GM23248 (cell line): Measurements from ENCODE around the gene TFPI. TPM values are rescaled to one million over a fixed set of nuclear protein-coding genes. Genes with fewer than 3 reads are reported as not detected.
A peak's percentile ranks its signal among the peaks of the same experiment; 100 is the strongest.
"Not testable (repeated sequence)": the region's sequence is repeated elsewhere in the genome, so short reads cannot be mapped to it uniquely, and the experiment has no call there.

Source experiments
- DNase-seq: peaks from one replicate; pipeline ENCODE4 v3.0.0-alpha.2; 2015
- H2AFZ ChIP-seq: fragments of 200-600 bp; sonication (generic); 2 replicates; pipeline ENCODE4 v1.6.1; 2016; ENCODE audit warnings: antibody characterized with exemption
- H3F3A ChIP-seq: fragments of 200-600 bp; sonication (generic); 2 replicates; pipeline ENCODE4 v1.6.1; 2016; ENCODE audit warnings: mild to moderate bottlenecking, antibody characterized with exemption, mixed run types; ENCODE audit not compliant: insufficient read depth
- H3K27ac ChIP-seq: fragments of 200-600 bp; sonication (generic); 2 replicates; pipeline ENCODE4 v1.5.1; 2016; ENCODE audit warnings: mild to moderate bottlenecking
- H3K27me3 ChIP-seq: fragments of 200-600 bp; sonication (generic); replicated peaks from 2 replicates; pipeline ENCODE4 v1.6.1; 2016; ENCODE audit warnings: mild to moderate bottlenecking; ENCODE audit not compliant: insufficient read depth
- H3K36me3 ChIP-seq: fragments of 200-600 bp; sonication (generic); 2 replicates; pipeline ENCODE4 v1.6.1; 2016; ENCODE audit warnings: low read depth, mild to moderate bottlenecking
- H3K4me1 ChIP-seq: fragments of 200-600 bp; sonication (generic); 2 replicates; pipeline ENCODE4 v1.6.1; 2016; ENCODE audit warnings: mild to moderate bottlenecking; ENCODE audit not compliant: insufficient read depth
- H3K4me2 ChIP-seq: fragments of 200-600 bp; sonication (generic); one replicate; pipeline ENCODE4 v1.6.1; 2016; ENCODE audit warnings: mild to moderate bottlenecking; ENCODE audit not compliant: unreplicated experiment
- H3K4me3 ChIP-seq: fragments of 200-600 bp; sonication (generic); 2 replicates; pipeline ENCODE4 v1.5.1; 2016; ENCODE audit warnings: mild to moderate bottlenecking
- H3K79me2 ChIP-seq: fragments of 200-600 bp; sonication (generic); 2 replicates; pipeline ENCODE4 v1.6.1; 2016; ENCODE audit warnings: mild to moderate bottlenecking; ENCODE audit not compliant: insufficient read depth
- H3K9ac ChIP-seq: fragments of 200-600 bp; sonication (generic); 2 replicates; pipeline ENCODE4 v1.6.1; 2016; ENCODE audit warnings: mild to moderate bottlenecking
- H3K9me2 ChIP-seq: fragments of 200-600 bp; sonication (generic); 2 replicates; pipeline ENCODE4 v1.6.1; 2016; ENCODE audit warnings: mixed run types, mild to moderate bottlenecking, moderate library complexity; ENCODE audit not compliant: insufficient read depth
- H3K9me3 ChIP-seq: fragments of 200-600 bp; sonication (generic); one replicate; pipeline ENCODE4 v1.6.1; 2017; ENCODE audit warnings: low read depth
- H4K20me1 ChIP-seq: fragments of 200-600 bp; sonication (generic); 2 replicates; pipeline ENCODE4 v1.6.0; 2016; ENCODE audit not compliant: insufficient read depth
- EZH2 ChIP-seq: fragments of 200-600 bp; sonication (generic); IDR thresholded peaks from 2 replicates; pipeline ENCODE4 v1.6.1; 2018; ENCODE audit warnings: antibody characterized with exemption, mild to moderate bottlenecking; ENCODE audit not compliant: insufficient read depth, poor library complexity, severe bottlenecking
- EZH2phosphoT487 ChIP-seq: fragments of 200-600 bp; sonication (generic); IDR thresholded peaks from 2 replicates; pipeline ENCODE4 v1.6.1; 2018; ENCODE audit warnings: antibody characterized with exemption, moderate library complexity, mild to moderate bottlenecking, low read depth; ENCODE audit not compliant: insufficient read depth
- WGBS, 2 experiments: methylation state at CpG; one replicate each; pipeline ENCODE4 v1.1.6; 2015 to 2017; ENCODE audit warnings: low lambda C conversion rate in 2 of 2, low coverage in 1 of 2; ENCODE audit errors: missing lambda C conversion rate in 2 of 2; 5-methylcytosine and 5-hydroxymethylcytosine counted together
- in situ Hi-C: fragments of 300-500 bp; cut with MboI; formaldehyde crosslinking; loops from 2 replicates; pipeline ENCODE4 v1.15.0; 2020
- polyA plus RNA-seq: library from polyadenylated mRNA; unstranded; fragments of >200 nt; fragmentation: Nextera tagmentation; extraction: Ambion mirVana; gene quantifications from 2 replicates; pipeline ENCODE4 v1.2.1, GENCODE V29; 2016
- total RNA-seq: library from RNA; depleted of rRNA; stranded (reverse); fragments of >200 nt; shearing (Covaris generic); gene quantifications from 2 replicates; pipeline ENCODE4 v1.2.3, GENCODE V29; 2014

TFPI gene
- total and polyA plus RNA-seq, 2 experiments from 2014 or later: 48.7 to 64.4 TPM

DNA sequence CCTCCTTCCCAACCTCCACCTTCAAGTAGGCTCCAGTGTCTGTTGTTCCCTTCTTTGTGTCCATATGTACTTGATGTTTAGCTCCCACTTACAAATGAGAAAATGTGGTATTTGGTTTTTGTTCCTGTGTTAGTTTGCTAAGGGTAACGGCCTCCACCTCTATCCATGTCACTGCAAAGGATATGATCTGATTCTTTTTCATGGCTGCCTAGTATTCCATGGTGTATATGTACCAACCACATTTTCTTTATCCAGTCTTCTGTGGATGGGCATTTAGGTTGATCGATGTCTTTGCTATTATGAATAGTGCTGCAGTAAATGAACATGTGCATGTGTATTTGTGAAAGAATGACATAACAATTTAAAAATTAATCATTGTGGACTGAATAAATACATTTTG is 19.5 kb upstream of the TFPI start:
- Histone ChIP-seq H3K4me3 (no peak overlapping the region), H3K9me3 (no peaks in the 10 kb centered on the region), H3K4me2 (no peak overlapping the region), H3K4me1 (peaks cover 14% of the 10 kb centered on the region), H3K27me3 (no peaks in the 10 kb centered on the region), H3K36me3 (no peaks in the 10 kb centered on the region), H2AFZ (no peak overlapping the region), H3K27ac (no peak overlapping the region), H3K9ac (no peak overlapping the region), H3K9me2 (no peaks in the 10 kb centered on the region), H4K20me1 (no peaks in the 10 kb centered on the region), H3F3A (0 out of 2 replicates have a peak, but pooled peaks cover 9% of the 10 kb centered on the region), H3K79me2 (no peaks in the 10 kb centered on the region)
- no peak for TF ChIP-seq EZH2
- no peak for TF ChIP-seq EZH2phosphoT487
- in situ Hi-C loops: no loop called here
- DNase-seq: no peak
- WGBS, 2 experiments: 90 to 95% methylated on average over 2 of the region's 2 CpGs

DNA sequence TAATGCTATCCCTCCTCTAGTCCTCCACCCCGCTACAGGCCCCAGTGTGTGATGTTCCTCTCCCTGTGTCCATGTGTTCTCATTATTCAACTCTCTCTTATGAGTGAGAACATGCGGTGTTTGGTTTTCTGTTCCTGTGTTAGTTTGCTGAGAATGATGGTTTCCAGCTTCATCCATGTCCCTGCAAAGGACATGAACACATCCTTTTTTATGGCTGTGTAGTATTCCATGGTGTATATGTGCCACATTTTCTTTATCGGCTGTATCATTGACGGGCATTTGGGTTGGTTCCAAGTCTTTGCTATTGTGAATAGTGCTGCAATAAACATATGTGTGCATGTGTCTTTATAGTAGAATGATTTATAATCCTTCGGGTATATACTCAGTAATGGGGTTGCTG is 17.8 kb upstream of the TFPI start:
- H3F3A ChIP-seq, H3K27me3 ChIP-seq, H3K36me3 ChIP-seq, H2AFZ ChIP-seq, H3K9ac ChIP-seq, H3K4me3 ChIP-seq, H3K79me2 ChIP-seq, in situ Hi-C loops, DNase-seq, H4K20me1 ChIP-seq, H3K9me2 ChIP-seq, H3K4me2 ChIP-seq, H3K9me3 ChIP-seq, H3K27ac ChIP-seq: not testable (repeated sequence)
- 86 to 88% methylated on average over 5 of the region's 5 CpGs for WGBS, 2 experiments
- peaks cover 14% of the 10 kb centered on the region for H3K4me1 ChIP-seq

DNA sequence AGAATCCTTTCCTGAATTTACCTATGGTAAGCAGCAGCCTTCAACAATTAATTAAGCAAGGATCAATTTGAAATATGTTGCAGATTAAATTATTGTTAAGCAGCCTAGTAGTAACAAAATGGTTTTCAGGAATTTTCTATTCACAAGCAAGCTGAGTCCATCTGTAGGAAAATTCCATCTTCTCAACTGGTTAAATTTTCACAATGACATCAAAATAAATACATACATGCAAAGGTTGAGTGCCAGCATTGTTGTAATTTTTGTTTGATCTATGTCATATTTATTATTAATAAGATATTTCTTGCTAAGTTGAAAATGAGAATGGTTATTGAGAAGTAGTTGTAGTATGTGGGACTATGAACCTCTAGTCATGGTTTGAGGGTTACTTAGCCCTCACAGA is 15.3 kb upstream of the TFPI start:
- no peaks in the 10 kb centered on the region for H4K20me1 ChIP-seq
- H3K36me3 ChIP-seq: no peaks in the 10 kb centered on the region
- H3K9ac ChIP-seq: no peak overlapping the region
- in situ Hi-C loops: no loop called here
- no peak overlapping the region for H2AFZ ChIP-seq
- H3K79me2 ChIP-seq: no peaks in the 10 kb centered on the region
- peaks cover under 1% of the 10 kb centered on the region for H3K4me1 ChIP-seq
- H3K9me2 ChIP-seq: no peaks in the 10 kb centered on the region
- H3K9me3 ChIP-seq: no peaks in the 10 kb centered on the region
- H3K27ac ChIP-seq: no peak overlapping the region
- H3K4me2 ChIP-seq: no peak overlapping the region
- H3F3A ChIP-seq: no peaks in the 10 kb centered on the region
- TF ChIP-seq EZH2: no peak
- TF ChIP-seq EZH2phosphoT487: no peak
- no peaks in the 10 kb centered on the region for H3K27me3 ChIP-seq
- DNase-seq: no peak
- no peak overlapping the region for H3K4me3 ChIP-seq

DNA sequence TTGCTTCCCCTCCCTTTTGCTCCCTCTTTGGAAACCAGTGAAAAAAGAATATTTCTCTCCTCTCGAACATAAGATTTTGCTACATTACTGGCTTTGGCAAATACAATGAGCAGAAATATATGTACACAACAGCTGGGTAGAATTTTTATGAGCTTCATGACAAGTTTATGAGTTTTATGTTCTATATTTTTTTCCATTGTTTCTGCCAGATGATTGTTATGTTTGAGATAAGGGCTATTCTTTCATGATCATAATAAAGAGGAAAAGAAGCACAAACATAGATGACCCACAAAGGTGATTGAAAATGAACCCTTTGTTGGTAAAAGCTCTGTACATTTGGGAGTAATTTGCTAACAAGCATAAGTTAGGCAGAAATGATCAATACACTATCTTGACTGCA is 14.8 kb upstream of the TFPI start:
- in situ Hi-C loops: no loop called here
- no peak overlapping the region for H2AFZ ChIP-seq
- TF ChIP-seq EZH2phosphoT487: no peak
- no peak for TF ChIP-seq EZH2

DNA sequence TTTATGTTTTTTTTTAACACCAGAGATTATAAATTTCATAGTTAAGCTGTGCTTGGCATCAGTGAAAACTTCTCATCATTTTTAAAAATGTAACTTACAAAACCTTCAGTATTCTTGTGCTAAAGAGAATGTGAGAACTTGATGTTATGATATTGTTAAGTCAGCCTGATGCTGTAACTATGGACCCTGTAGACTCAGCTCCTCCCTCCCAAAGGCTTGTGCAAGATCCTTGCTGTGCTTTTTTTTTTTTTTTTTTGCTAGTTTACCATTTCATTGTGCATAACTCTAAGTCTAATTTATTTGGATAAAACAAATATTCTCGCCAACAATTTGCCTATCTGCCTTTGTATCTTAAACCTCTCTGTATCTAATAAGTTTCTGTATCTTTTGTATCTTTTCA is 12.9 kb upstream of the TFPI start:
- Histone ChIP-seq H3K4me2 (no peak overlapping the region), H3K27ac (no peak overlapping the region), H3K9ac (no peak overlapping the region), H3K4me1 (no peaks in the 10 kb centered on the region), H3K79me2 (no peaks in the 10 kb centered on the region), H3F3A (no peaks in the 10 kb centered on the region), H3K9me3 (no peaks in the 10 kb centered on the region), H3K27me3 (no peaks in the 10 kb centered on the region), H3K36me3 (no peaks in the 10 kb centered on the region), H3K4me3 (no peak overlapping the region), H2AFZ (peak overlapping the region; percentile 37; the same call in 1 of the 2 replicates), H3K9me2 (no peaks in the 10 kb centered on the region), H4K20me1 (no peaks in the 10 kb centered on the region)
- TF ChIP-seq EZH2phosphoT487 (no peak), EZH2 (no peak)
- DNase-seq: peak; percentile 74
- WGBS, 2 experiments: 90 to 94% methylated on average over 1 of the region's 1 CpG
- in situ Hi-C loops: no loop called here

More for the DNA sequence above, 14.8 kb upstream of the TFPI start:
- no peak overlapping the region for H3K9ac ChIP-seq
- no peaks in the 10 kb centered on the region for H3K79me2 ChIP-seq
- no peak overlapping the region for H3K27ac ChIP-seq
- no peak overlapping the region for H3K4me3 ChIP-seq
- H3F3A ChIP-seq: no peaks in the 10 kb centered on the region
- DNase-seq: no peak
- no peaks in the 10 kb centered on the region for H3K9me2 ChIP-seq
- H4K20me1 ChIP-seq: no peaks in the 10 kb centered on the region
- H3K36me3 ChIP-seq: no peaks in the 10 kb centered on the region
- no peaks in the 10 kb centered on the region for H3K27me3 ChIP-seq
- H3K9me3 ChIP-seq: no peaks in the 10 kb centered on the region
- no peak overlapping the region for H3K4me2 ChIP-seq
- WGBS, 2 experiments: 83 to 90% methylated on average over 1 of the region's 1 CpG
- H3K4me1 ChIP-seq: no peaks in the 10 kb centered on the region
